ENCODE data around the gene FAM193B. TPM values are rescaled to one million over a fixed set of nuclear protein-coding genes. Genes with fewer than 3 reads are reported as not detected.

The FAM193B gene
- polyA plus RNA-seq (2013, experiment 1 of 2): 34.2 TPM
- polyA plus RNA-seq (2013, experiment 2 of 2): 33.5 TPM

GRCh38 chr5:177554474-177555111 is at the start of gene FAM193B:
FAM193B (minus strand) TSS chr5:177554563; CDS start chr5:177554458, 105 bp downstream.
- Histone ChIP-seq H3K56ac (ENCODE audit: low read length) (peak within 1 kb of the TSS; percentile 92), H3K27me3 (ENCODE audit: insufficient read depth, low read length, poor library complexity) (no peaks in the 10 kb centered on the region), H3K4me3 (ENCODE audit: low read length) (peak within 1 kb of the TSS; percentile 87), H3K18ac (ENCODE audit: low read length) (peak within 1 kb of the TSS; percentile 83), H3K4ac (ENCODE audit: low read depth, low read length) (peak within 1 kb of the TSS; percentile 76), H3K4me2 (ENCODE audit: low read length) (peak within 1 kb of the TSS; percentile 95), H3K79me1 (ENCODE audit: low read length) (peaks cover 23% of the 10 kb centered on the region), H3K4me1 (ENCODE audit: control insufficient read depth, low read depth, low read length) (peaks cover 6% of the 10 kb centered on the region), H4K5ac (ENCODE audit: low read length) (no peak within 1 kb of the TSS), H3K36me3 (ENCODE audit: control insufficient read depth, insufficient read depth, low read length) (no peaks in the 10 kb centered on the region), H2BK5ac (ENCODE audit: low read length) (no peak within 1 kb of the TSS), H3K23ac (ENCODE audit: low read length) (peak within 1 kb of the TSS; percentile 89), H4K8ac (ENCODE audit: low read depth, low read length) (no peak within 1 kb of the TSS), H3K79me2 (ENCODE audit: control insufficient read depth, insufficient read depth, low read length) (peaks cover 33% of the 10 kb centered on the region), H2BK15ac (replicated peaks; ENCODE audit: low read depth) (no peak within 1 kb of the TSS), H3K27ac (ENCODE audit: low read depth, low read length) (peak within 1 kb of the TSS; percentile 61), H2BK120ac (ENCODE audit: low read depth, low read length) (peak within 1 kb of the TSS; percentile 52), H2AK5ac (ENCODE audit: low read length) (no peak within 1 kb of the TSS), H3K9ac (ENCODE audit: low read length) (peak within 1 kb of the TSS; percentile 77)
- peak; percentile 97 for DNase-seq
- WGBS (ENCODE audit: extremely low coverage, insufficient coverage, low lambda C conversion rate): no CpG with 5 or more reads among the region's 49 CpGs

- Histone ChIP-seq H3K4ac (ENCODE audit: low read depth, low read length) (no peak overlapping the region), H2BK15ac (replicated peaks; ENCODE audit: low read depth) (no peak overlapping the region), H3K56ac (ENCODE audit: low read length) (no peak overlapping the region), H2AK5ac (ENCODE audit: low read length) (no peak overlapping the region), H3K27me3 (ENCODE audit: insufficient read depth, low read length, poor library complexity) (no peaks in the 10 kb centered on the region), H3K79me1 (ENCODE audit: low read length) (peaks cover 5% of the 10 kb centered on the region), H3K79me2 (ENCODE audit: control insufficient read depth, insufficient read depth, low read length) (peaks cover 3% of the 10 kb centered on the region), H4K5ac (ENCODE audit: low read length) (no peak overlapping the region), H2BK120ac (ENCODE audit: low read depth, low read length) (no peak overlapping the region), H3K27ac (ENCODE audit: low read depth, low read length) (no peak overlapping the region), H3K4me3 (ENCODE audit: low read length) (no peak overlapping the region), H3K4me2 (ENCODE audit: low read length) (no peak overlapping the region), H3K9ac (ENCODE audit: low read length) (no peak overlapping the region), H2BK5ac (ENCODE audit: low read length) (no peak overlapping the region), H3K36me3 (ENCODE audit: control insufficient read depth, insufficient read depth, low read length) (no peaks in the 10 kb centered on the region), H3K4me1 (ENCODE audit: control insufficient read depth, low read depth, low read length) (peaks cover 5% of the 10 kb centered on the region), H3K18ac (ENCODE audit: low read length) (no peak overlapping the region), H3K23ac (ENCODE audit: low read length) (no peak overlapping the region), H4K8ac (ENCODE audit: low read depth, low read length) (no peak overlapping the region)
- WGBS (ENCODE audit: extremely low coverage, insufficient coverage, low lambda C conversion rate): no CpG with 5 or more reads among the region's 27 CpGs
- DNase-seq: no peak
Measured at GRCh38 chr5:177604116-177604521, 49.8 kb upstream of the FAM193B start.

GRCh38 chr5:177603631-177604030 is 49.3 kb upstream of the FAM193B start:
- no CpG with 5 or more reads among the region's 8 CpGs for WGBS (ENCODE audit: extremely low coverage, insufficient coverage, low lambda C conversion rate)
- DNase-seq: no peak

GRCh38 chr5:177602458-177602830 is 48.1 kb upstream of the FAM193B start:
- no peak overlapping the region for H3K56ac ChIP-seq (ENCODE audit: low read length)
- no peak overlapping the region for H4K5ac ChIP-seq (ENCODE audit: low read length)
- no CpG with 5 or more reads among the region's 4 CpGs for WGBS (ENCODE audit: extremely low coverage, insufficient coverage, low lambda C conversion rate)
- H2BK5ac ChIP-seq (ENCODE audit: low read length): no peak overlapping the region
- H3K27me3 ChIP-seq (ENCODE audit: insufficient read depth, low read length, poor library complexity): no peaks in the 10 kb centered on the region
- no peak overlapping the region for H3K27ac ChIP-seq (ENCODE audit: low read depth, low read length)
- H4K8ac ChIP-seq (ENCODE audit: low read depth, low read length): no peak overlapping the region
- DNase-seq: no peak
- H3K4me3 ChIP-seq (ENCODE audit: low read length): no peak overlapping the region
- H3K4me1 ChIP-seq (ENCODE audit: control insufficient read depth, low read depth, low read length): peaks cover 3% of the 10 kb centered on the region
- H3K18ac ChIP-seq (ENCODE audit: low read length): no peak overlapping the region
- peaks cover 3% of the 10 kb centered on the region for H3K79me2 ChIP-seq (ENCODE audit: control insufficient read depth, insufficient read depth, low read length)
- no peak overlapping the region for H3K4ac ChIP-seq (ENCODE audit: low read depth, low read length)
- H3K23ac ChIP-seq (ENCODE audit: low read length): no peak overlapping the region
- no peak overlapping the region for H3K9ac ChIP-seq (ENCODE audit: low read length)
- H3K79me1 ChIP-seq (ENCODE audit: low read length): peaks cover 5% of the 10 kb centered on the region
- H3K4me2 ChIP-seq (ENCODE audit: low read length): no peak overlapping the region
- H2BK15ac ChIP-seq (replicated peaks; ENCODE audit: low read depth): no peak overlapping the region
- no peaks in the 10 kb centered on the region for H3K36me3 ChIP-seq (ENCODE audit: control insufficient read depth, insufficient read depth, low read length)
- no peak overlapping the region for H2BK120ac ChIP-seq (ENCODE audit: low read depth, low read length)
- H2AK5ac ChIP-seq (ENCODE audit: low read length): no peak overlapping the region

More at GRCh38 chr5:177603631-177604030, 49.3 kb upstream of the FAM193B start:
- Histone ChIP-seq H3K27me3 (ENCODE audit: insufficient read depth, low read length, poor library complexity) (no peaks in the 10 kb centered on the region), H2BK120ac (ENCODE audit: low read depth, low read length) (no peak overlapping the region), H4K8ac (ENCODE audit: low read depth, low read length) (no peak overlapping the region), H3K79me2 (ENCODE audit: control insufficient read depth, insufficient read depth, low read length) (peaks cover 3% of the 10 kb centered on the region), H3K79me1 (ENCODE audit: low read length) (peaks cover 5% of the 10 kb centered on the region), H3K27ac (ENCODE audit: low read depth, low read length) (no peak overlapping the region), H3K23ac (ENCODE audit: low read length) (no peak overlapping the region), H3K18ac (ENCODE audit: low read length) (no peak overlapping the region), H3K56ac (ENCODE audit: low read length) (no peak overlapping the region), H3K4me1 (ENCODE audit: control insufficient read depth, low read depth, low read length) (peaks cover 5% of the 10 kb centered on the region), H4K5ac (ENCODE audit: low read length) (no peak overlapping the region), H2BK5ac (ENCODE audit: low read length) (no peak overlapping the region), H2AK5ac (ENCODE audit: low read length) (no peak overlapping the region), H3K36me3 (ENCODE audit: control insufficient read depth, insufficient read depth, low read length) (no peaks in the 10 kb centered on the region), H3K4me3 (ENCODE audit: low read length) (no peak overlapping the region), H3K4me2 (ENCODE audit: low read length) (no peak overlapping the region), H2BK15ac (replicated peaks; ENCODE audit: low read depth) (no peak overlapping the region), H3K9ac (ENCODE audit: low read length) (no peak overlapping the region), H3K4ac (ENCODE audit: low read depth, low read length) (no peak overlapping the region)

- H3K27ac ChIP-seq (ENCODE audit: low read depth, low read length): no peak overlapping the region
- no peak overlapping the region for H4K8ac ChIP-seq (ENCODE audit: low read depth, low read length)
- no peak overlapping the region for H4K5ac ChIP-seq (ENCODE audit: low read length)
- DNase-seq: peak; percentile 25
- H3K9ac ChIP-seq (ENCODE audit: low read length): no peak overlapping the region
- no peak overlapping the region for H2AK5ac ChIP-seq (ENCODE audit: low read length)
- no peak overlapping the region for H3K4me3 ChIP-seq (ENCODE audit: low read length)
- H3K4ac ChIP-seq (ENCODE audit: low read depth, low read length): no peak overlapping the region
- no peak overlapping the region for H3K56ac ChIP-seq (ENCODE audit: low read length)
- H3K23ac ChIP-seq (ENCODE audit: low read length): no peak overlapping the region
- peaks cover 3% of the 10 kb centered on the region for H3K4me1 ChIP-seq (ENCODE audit: control insufficient read depth, low read depth, low read length)
- H2BK120ac ChIP-seq (ENCODE audit: low read depth, low read length): no peak overlapping the region
- no peak overlapping the region for H2BK15ac ChIP-seq (replicated peaks; ENCODE audit: low read depth)
- H3K79me1 ChIP-seq (ENCODE audit: low read length): peaks cover 5% of the 10 kb centered on the region
- H3K4me2 ChIP-seq (ENCODE audit: low read length): no peak overlapping the region
- H3K36me3 ChIP-seq (ENCODE audit: control insufficient read depth, insufficient read depth, low read length): no peaks in the 10 kb centered on the region
- H2BK5ac ChIP-seq (ENCODE audit: low read length): no peak overlapping the region
- H3K18ac ChIP-seq (ENCODE audit: low read length): no peak overlapping the region
- no peaks in the 10 kb centered on the region for H3K27me3 ChIP-seq (ENCODE audit: insufficient read depth, low read length, poor library complexity)
- WGBS (ENCODE audit: extremely low coverage, insufficient coverage, low lambda C conversion rate): no CpG with 5 or more reads among the region's 13 CpGs
- H3K79me2 ChIP-seq (ENCODE audit: control insufficient read depth, insufficient read depth, low read length): peaks cover 3% of the 10 kb centered on the region
Measured at GRCh38 chr5:177601577-177602457, 47.5 kb upstream of the FAM193B start.

All from mesendoderm (in vitro differentiated cells).